Measurements from ENCODE around the gene ZNF77. TPM values are rescaled to one million over a fixed set of nuclear protein-coding genes. Genes with fewer than 3 reads are reported as not detected.
"Not testable (repeated sequence)": the region's sequence is repeated elsewhere in the genome, so short reads cannot be mapped to it uniquely, and the experiment has no call there.

The ZNF77 gene
- polyA plus RNA-seq, 1 of the 3 experiments (the other 2 are of a cell fraction), result 4.4 TPM

DNA sequence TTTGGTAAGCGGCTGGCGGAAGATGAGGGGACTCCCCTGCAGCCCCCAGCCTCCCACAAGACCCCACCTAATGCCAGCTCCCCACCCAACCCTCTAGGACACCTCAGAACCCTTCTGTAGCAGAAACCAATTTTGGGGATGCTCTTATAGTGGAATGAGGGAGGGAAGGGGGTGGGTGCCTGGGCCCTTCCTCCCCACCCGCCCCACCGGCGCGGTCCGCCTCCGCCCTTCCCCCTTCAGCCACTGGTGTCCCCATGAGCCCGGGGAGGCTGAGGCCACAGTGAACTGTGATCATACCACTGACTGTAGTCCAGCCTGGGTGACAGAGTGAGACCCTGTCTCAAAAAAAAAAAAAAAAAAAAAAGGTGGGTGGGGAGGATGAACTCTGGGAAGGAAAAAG lies 48.8 kb upstream of the ZNF77 start (continued):
- TF ChIP-seq, protein P1, sequence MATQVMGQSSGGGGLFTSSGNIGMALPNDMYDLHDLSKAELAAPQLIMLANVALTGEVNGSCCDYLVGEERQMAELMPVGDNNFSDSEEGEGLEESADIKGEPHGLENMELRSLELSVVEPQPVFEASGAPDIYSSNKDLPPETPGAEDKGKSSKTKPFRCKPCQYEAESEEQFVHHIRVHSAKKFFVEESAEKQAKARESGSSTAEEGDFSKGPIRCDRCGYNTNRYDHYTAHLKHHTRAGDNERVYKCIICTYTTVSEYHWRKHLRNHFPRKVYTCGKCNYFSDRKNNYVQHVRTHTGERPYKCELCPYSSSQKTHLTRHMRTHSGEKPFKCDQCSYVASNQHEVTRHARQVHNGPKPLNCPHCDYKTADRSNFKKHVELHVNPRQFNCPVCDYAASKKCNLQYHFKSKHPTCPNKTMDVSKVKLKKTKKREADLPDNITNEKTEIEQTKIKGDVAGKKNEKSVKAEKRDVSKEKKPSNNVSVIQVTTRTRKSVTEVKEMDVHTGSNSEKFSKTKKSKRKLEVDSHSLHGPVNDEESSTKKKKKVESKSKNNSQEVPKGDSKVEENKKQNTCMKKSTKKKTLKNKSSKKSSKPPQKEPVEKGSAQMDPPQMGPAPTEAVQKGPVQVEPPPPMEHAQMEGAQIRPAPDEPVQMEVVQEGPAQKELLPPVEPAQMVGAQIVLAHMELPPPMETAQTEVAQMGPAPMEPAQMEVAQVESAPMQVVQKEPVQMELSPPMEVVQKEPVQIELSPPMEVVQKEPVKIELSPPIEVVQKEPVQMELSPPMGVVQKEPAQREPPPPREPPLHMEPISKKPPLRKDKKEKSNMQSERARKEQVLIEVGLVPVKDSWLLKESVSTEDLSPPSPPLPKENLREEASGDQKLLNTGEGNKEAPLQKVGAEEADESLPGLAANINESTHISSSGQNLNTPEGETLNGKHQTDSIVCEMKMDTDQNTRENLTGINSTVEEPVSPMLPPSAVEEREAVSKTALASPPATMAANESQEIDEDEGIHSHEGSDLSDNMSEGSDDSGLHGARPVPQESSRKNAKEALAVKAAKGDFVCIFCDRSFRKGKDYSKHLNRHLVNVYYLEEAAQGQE (IDR thresholded peaks at IDR 0.05; ENCODE audit: low read depth, low read length), result no peak
- no peak for TF ChIP-seq FOSL2 (IDR thresholded peaks at IDR 0.05; ENCODE audit: borderline replicate concordance, low read depth)
- TF ChIP-seq GATA2 (CRISPR knock-in tag; IDR thresholded peaks at IDR 0.05), result no peak

DNA sequence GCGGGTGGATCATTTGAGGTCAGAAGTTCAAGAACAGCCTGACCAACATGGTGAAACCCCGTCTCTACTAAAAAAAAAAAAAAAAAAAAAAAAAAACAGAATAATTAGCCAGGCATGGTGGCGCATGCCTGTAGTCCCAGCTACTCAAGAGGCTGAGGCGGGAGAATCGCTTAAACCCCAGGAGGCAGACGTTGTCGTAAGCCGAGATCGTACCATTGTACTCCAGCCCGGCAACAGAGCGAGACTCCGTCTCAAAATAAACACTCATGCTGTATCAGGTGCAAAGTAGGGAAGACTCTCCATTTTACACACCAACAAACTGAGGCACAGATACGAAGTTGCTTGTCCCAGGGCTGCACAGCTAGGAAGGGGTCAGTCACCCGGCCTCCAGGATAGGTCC lies 48.2 kb upstream of the ZNF77 start:
- POLR2A ChIA-PET, result no interaction called here
- Histone ChIP-seq H3K9me2 (no peaks in the 10 kb centered on the region), H3K4me1 (ENCODE audit: control insufficient read depth in 1 of 2, insufficient read depth in 2 of 2, low read depth in 1 of 2, low read length in 1 of 2) (no peaks in the 10 kb centered on the region; a peak in 1 of 4 replicates), H3K9ac (no peak overlapping the region), H4K20me1 (ENCODE audit: insufficient read depth) (no peaks in the 10 kb centered on the region), H3K4me2 (no peak overlapping the region), H3K27ac (ENCODE audit: low read depth in 2 of 2, low read length in 1 of 2) (no peak overlapping the region), H3K36me3 (replicated peaks in 1 of 2; ENCODE audit: control insufficient read depth in 1 of 2, insufficient read depth in 2 of 2, low read length in 1 of 2) (no peaks in the 10 kb centered on the region), H3F3A (replicated peaks; ENCODE audit: insufficient read depth) (no peaks in the 10 kb centered on the region), H3K79me2 (ENCODE audit: insufficient read depth) (no peaks in the 10 kb centered on the region), H3K4me3 (ENCODE audit: low read depth in 2 of 2, low read length in 1 of 2) (no peak overlapping the region), H3K9me3 (no peaks in the 10 kb centered on the region), H3K27me3 (ENCODE audit: insufficient read depth) (no peaks in the 10 kb centered on the region), H2AFZ (ENCODE audit: low read depth) (no peak overlapping the region)
- TF ChIP-seq, protein P2, sequence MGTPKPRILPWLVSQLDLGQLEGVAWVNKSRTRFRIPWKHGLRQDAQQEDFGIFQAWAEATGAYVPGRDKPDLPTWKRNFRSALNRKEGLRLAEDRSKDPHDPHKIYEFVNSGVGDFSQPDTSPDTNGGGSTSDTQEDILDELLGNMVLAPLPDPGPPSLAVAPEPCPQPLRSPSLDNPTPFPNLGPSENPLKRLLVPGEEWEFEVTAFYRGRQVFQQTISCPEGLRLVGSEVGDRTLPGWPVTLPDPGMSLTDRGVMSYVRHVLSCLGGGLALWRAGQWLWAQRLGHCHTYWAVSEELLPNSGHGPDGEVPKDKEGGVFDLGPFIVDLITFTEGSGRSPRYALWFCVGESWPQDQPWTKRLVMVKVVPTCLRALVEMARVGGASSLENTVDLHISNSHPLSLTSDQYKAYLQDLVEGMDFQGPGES (IDR thresholded peaks at IDR 0.05; ENCODE audit: low read depth, low read length), result no peak
- no peak for TF ChIP-seq RFX5 (IDR thresholded peaks at IDR 0.05; ENCODE audit: low read length)
- no peak for TF ChIP-seq MEF2A (IDR thresholded peaks at IDR 0.05; ENCODE audit: borderline replicate concordance, low read depth)
- no peak for TF ChIP-seq TEAD4 (IDR thresholded peaks at IDR 0.05; ENCODE audit: borderline replicate concordance, insufficient read depth)
- no peak for TF ChIP-seq CHD2 (IDR thresholded peaks at IDR 0.05; ENCODE audit: low read length, partially characterized antibody)
- no peak for TF ChIP-seq JUND (IDR thresholded peaks at IDR 0.05)
- TF ChIP-seq EZH2phosphoT487 (IDR thresholded peaks at IDR 0.05; ENCODE audit: borderline replicate concordance, low read depth), result no peak
- TF ChIP-seq, protein P3, sequence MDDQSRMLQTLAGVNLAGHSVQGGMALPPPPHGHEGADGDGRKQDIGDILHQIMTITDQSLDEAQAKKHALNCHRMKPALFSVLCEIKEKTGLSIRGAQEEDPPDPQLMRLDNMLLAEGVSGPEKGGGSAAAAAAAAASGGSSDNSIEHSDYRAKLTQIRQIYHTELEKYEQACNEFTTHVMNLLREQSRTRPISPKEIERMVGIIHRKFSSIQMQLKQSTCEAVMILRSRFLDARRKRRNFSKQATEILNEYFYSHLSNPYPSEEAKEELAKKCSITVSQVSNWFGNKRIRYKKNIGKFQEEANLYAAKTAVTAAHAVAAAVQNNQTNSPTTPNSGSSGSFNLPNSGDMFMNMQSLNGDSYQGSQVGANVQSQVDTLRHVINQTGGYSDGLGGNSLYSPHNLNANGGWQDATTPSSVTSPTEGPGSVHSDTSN (IDR thresholded peaks at IDR 0.05), result no peak
- TF ChIP-seq SMC3 (IDR thresholded peaks at IDR 0.05; ENCODE audit: low read depth, low read length), result no peak
- TF ChIP-seq, protein P4, sequence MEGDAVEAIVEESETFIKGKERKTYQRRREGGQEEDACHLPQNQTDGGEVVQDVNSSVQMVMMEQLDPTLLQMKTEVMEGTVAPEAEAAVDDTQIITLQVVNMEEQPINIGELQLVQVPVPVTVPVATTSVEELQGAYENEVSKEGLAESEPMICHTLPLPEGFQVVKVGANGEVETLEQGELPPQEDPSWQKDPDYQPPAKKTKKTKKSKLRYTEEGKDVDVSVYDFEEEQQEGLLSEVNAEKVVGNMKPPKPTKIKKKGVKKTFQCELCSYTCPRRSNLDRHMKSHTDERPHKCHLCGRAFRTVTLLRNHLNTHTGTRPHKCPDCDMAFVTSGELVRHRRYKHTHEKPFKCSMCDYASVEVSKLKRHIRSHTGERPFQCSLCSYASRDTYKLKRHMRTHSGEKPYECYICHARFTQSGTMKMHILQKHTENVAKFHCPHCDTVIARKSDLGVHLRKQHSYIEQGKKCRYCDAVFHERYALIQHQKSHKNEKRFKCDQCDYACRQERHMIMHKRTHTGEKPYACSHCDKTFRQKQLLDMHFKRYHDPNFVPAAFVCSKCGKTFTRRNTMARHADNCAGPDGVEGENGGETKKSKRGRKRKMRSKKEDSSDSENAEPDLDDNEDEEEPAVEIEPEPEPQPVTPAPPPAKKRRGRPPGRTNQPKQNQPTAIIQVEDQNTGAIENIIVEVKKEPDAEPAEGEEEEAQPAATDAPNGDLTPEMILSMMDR (IDR thresholded peaks at IDR 0.05), result no peak
- CTCF ChIA-PET, result no interaction called here
- WGBS (ENCODE audit: low lambda C conversion rate), result 75% methylated on average over 14 of the region's 14 CpGs
- DNase-seq, result no peak

DNA sequence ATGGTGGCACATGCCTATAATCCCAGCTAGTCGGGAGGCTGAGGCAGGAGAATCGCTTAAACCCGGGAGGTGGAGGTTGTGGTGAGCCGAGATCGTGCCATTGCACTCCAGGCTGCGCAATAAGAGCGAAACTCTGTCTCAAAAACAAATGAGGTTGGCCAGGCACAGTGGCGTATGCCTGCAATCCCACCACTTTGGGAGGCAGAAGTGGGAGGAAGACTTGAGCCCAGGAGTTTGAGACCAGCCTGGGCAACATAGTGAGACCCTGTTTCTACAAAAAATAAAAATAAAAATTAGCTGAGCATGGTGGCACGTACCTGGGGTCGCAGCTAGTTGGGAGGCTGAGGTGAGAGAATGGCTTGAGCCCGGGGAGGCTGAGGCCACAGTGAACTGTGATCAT lies 47.6 kb upstream of the ZNF77 start:
- not testable (repeated sequence) for H3K4me1 ChIP-seq (ENCODE audit: control insufficient read depth in 1 of 2, insufficient read depth in 2 of 2, low read depth in 1 of 2, low read length in 1 of 2); H4K20me1 ChIP-seq (ENCODE audit: insufficient read depth)

More for the DNA sequence above, 47.6 kb upstream of the ZNF77 start:
- H3K9me2 ChIP-seq; H3K4me2 ChIP-seq; H3F3A ChIP-seq (replicated peaks; ENCODE audit: insufficient read depth); H3K9ac ChIP-seq; H3K79me2 ChIP-seq (ENCODE audit: insufficient read depth); H3K27ac ChIP-seq (ENCODE audit: low read depth in 2 of 2, low read length in 1 of 2); H3K27me3 ChIP-seq (ENCODE audit: insufficient read depth); H2AFZ ChIP-seq (ENCODE audit: low read depth); H3K4me3 ChIP-seq (ENCODE audit: low read depth in 2 of 2, low read length in 1 of 2); DNase-seq; CTCF ChIA-PET; H3K36me3 ChIP-seq (replicated peaks in 1 of 2; ENCODE audit: control insufficient read depth in 1 of 2, insufficient read depth in 2 of 2, low read length in 1 of 2); H3K9me3 ChIP-seq; POLR2A ChIA-PET: not testable (repeated sequence)
- WGBS (ENCODE audit: low lambda C conversion rate), result 87% methylated on average over 11 of the region's 11 CpGs
